ENCODE measurements around the gene LMCD1.

- TF ChIP-seq ATF2 (IDR thresholded peaks at IDR 0.05; ENCODE audit: low read length) = no peak
- no peak for TF ChIP-seq CTCF (IDR thresholded peaks at IDR 0.05; ENCODE audit: control extremely low read depth in 1 of 3, insufficient read depth in 1 of 3, low read depth in 1 of 3, low read length in 3 of 3)
- no peak for TF ChIP-seq POLR2A (IDR thresholded peaks at IDR 0.05; ENCODE audit: control extremely low read depth in 1 of 2, low read depth in 2 of 2, low read length in 2 of 2)
- TF ChIP-seq CREB1 (IDR thresholded peaks at IDR 0.05) = no peak
- no peak for TF ChIP-seq EZH2 (IDR thresholded peaks at IDR 0.05; ENCODE audit: low read depth, low read length, severe bottlenecking)
- no peak for TF ChIP-seq YY1 (IDR thresholded peaks at IDR 0.05; ENCODE audit: low read depth, low read length)
- TF ChIP-seq RAD21 (IDR thresholded peaks at IDR 0.05 in 1 of 2, conservative IDR thresholded peaks at IDR 0.05 in 1 of 2; ENCODE audit: low read depth in 2 of 2, low read length in 2 of 2) = no peak
- TF ChIP-seq EP300 (IDR thresholded peaks at IDR 0.05; ENCODE audit: borderline replicate concordance in 1 of 2, low read depth in 2 of 2, low read length in 2 of 2) = no peak
Measured at GRCh38 chr3:8621141-8621540, 119.5 kb downstream of the LMCD1 start.

All from H1 (cell line).